Osteoblast (primary cell): Measurements from ENCODE around the gene CC2D1A. TPM values are rescaled to one million over a fixed set of nuclear protein-coding genes. Genes with fewer than 3 reads are reported as not detected.

Experiments
- DNase-seq: peaks from one replicate; pipeline ENCODE4 v3.0.0; 2011; ENCODE audit warnings: low spot score, mixed read lengths; ENCODE audit not compliant: insufficient read length; ENCODE audit errors: missing footprints
- H2AFZ ChIP-seq: 2 replicates; pipeline ENCODE4 v1.6.0; 2011; ENCODE audit warnings: mild to moderate bottlenecking, low read length
- H3K27ac ChIP-seq: 2 replicates; pipeline ENCODE4 v1.5.1; 2011; ENCODE audit warnings: mild to moderate bottlenecking, low read depth, low read length, moderate library complexity
- H3K27me3 ChIP-seq: 2 replicates; pipeline ENCODE4 v1.6.0; 2012; ENCODE audit warnings: mild to moderate bottlenecking, control low read depth, inconsistent platforms, low read length, moderate library complexity; ENCODE audit not compliant: insufficient read depth
- H3K36me3 ChIP-seq: 2 replicates; pipeline ENCODE4 v1.5.1; 2011; ENCODE audit warnings: mild to moderate bottlenecking, low read length, control low read depth, moderate library complexity; ENCODE audit not compliant: insufficient read depth
- H3K4me1 ChIP-seq: 2 replicates; pipeline ENCODE4 v1.5.1; 2011; ENCODE audit warnings: mild to moderate bottlenecking, low read length, control low read depth, moderate library complexity; ENCODE audit not compliant: insufficient read depth
- H3K4me2 ChIP-seq: 2 replicates; pipeline ENCODE4 v1.6.0; 2011; ENCODE audit warnings: mild to moderate bottlenecking, low read length; ENCODE audit not compliant: insufficient read depth
- H3K4me3 ChIP-seq: fragments of 200-600 bp; sonication (generic); 3 replicates; pipeline ENCODE4 v1.5.1; 2012; ENCODE audit warnings: mild to moderate bottlenecking, low read length, inconsistent platforms; ENCODE audit not compliant: insufficient read depth
- H3K79me2 ChIP-seq: 2 replicates; pipeline ENCODE4 v1.6.0; 2012; ENCODE audit warnings: mild to moderate bottlenecking, low read length, control low read depth, inconsistent platforms; ENCODE audit not compliant: insufficient read depth
- H3K9me3 ChIP-seq: 2 replicates; pipeline ENCODE4 v1.5.1; 2011; ENCODE audit warnings: low read depth, low read length, control low read depth
- H4K20me1 ChIP-seq: 2 replicates; pipeline ENCODE4 v1.6.0; 2012; ENCODE audit warnings: mild to moderate bottlenecking, low read length, control low read depth; ENCODE audit not compliant: insufficient read depth
- CTCF ChIP-seq: IDR thresholded peaks from 2 replicates; pipeline ENCODE4 v1.5.1; 2011; ENCODE audit warnings: mild to moderate bottlenecking, low read depth, low read length, moderate library complexity; ENCODE audit errors: extremely low read depth
- small RNA-seq: library from RNA; depleted of rRNA; stranded (forward); fragments of <200 nt; gene quantifications from one replicate; pipeline ENCODE3, GENCODE V24; 2012
- total RNA-seq: library from RNA; depleted of rRNA; stranded (reverse); fragments of >200 nt; gene quantifications from 2 replicates; pipeline ENCODE4 v1.2.3, GENCODE V29; 2012

The CC2D1A gene
- total RNA-seq, 1 donor: 19.2 TPM

DNA sequence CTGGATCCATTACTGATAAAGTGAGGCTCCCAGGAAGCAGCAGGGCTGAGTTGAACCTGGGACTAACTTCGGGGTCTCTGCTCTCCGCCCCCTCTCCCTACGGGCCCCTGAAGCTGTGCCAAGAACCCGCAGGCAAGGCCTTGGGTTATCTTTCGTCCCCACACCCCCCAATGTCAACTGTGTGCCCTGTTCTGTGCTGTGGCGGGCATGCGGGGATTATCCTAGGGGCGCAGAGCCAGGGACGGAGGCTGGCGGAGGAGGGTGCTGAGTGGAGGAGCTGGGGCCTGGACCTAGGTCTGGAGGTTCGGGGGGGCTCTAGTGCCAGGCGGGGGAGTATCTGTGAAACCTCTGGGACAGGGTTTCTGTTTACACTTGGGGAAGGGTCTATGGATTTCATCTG lies 73.7 kb downstream of the CC2D1A start:
- no peaks in the 10 kb centered on the region for H4K20me1 ChIP-seq
- no peaks in the 10 kb centered on the region for H3K27me3 ChIP-seq
- peaks cover 8% of the 10 kb centered on the region for H3K36me3 ChIP-seq
- no peak for TF ChIP-seq CTCF
- no peak for DNase-seq
- no peaks in the 10 kb centered on the region for H3K9me3 ChIP-seq
- H3K27ac ChIP-seq: no peak overlapping the region
- H2AFZ ChIP-seq: no peak overlapping the region
- H3K4me2 ChIP-seq: no peak overlapping the region
- no peaks in the 10 kb centered on the region for H3K79me2 ChIP-seq
- H3K4me3 ChIP-seq: no peak overlapping the region
- H3K4me1 ChIP-seq: no peaks in the 10 kb centered on the region

DNA sequence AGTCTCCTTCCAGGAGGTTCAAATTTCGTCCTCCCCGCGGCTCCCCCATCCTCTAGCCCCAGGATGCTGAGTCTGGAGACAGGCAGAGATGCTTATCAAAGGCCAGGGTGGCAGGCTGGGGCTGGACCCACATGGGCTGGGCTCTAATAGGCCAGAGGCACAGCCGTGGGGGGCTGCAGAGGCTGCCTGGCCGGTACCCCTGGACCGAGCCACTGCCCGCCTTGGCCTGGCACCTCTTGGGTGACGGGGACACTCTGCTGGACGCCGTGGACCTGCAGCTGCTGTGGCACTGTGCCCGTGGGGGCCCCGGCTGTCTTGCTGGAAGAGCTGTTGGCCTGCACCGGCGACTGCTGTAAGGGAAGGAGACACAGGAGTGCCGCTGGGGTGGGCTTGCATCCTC lies 74.3 kb downstream of the CC2D1A start:
- TF ChIP-seq CTCF: no peak
- no peak overlapping the region for H2AFZ ChIP-seq

More for the DNA sequence above, 74.3 kb downstream of the CC2D1A start:
- peaks cover 8% of the 10 kb centered on the region for H3K36me3 ChIP-seq
- no peak overlapping the region for H3K4me2 ChIP-seq
- no peaks in the 10 kb centered on the region for H4K20me1 ChIP-seq
- H3K79me2 ChIP-seq: no peaks in the 10 kb centered on the region
- H3K9me3 ChIP-seq: no peaks in the 10 kb centered on the region
- no peak overlapping the region for H3K4me3 ChIP-seq
- H3K27me3 ChIP-seq: no peaks in the 10 kb centered on the region
- no peak for DNase-seq
- no peak overlapping the region for H3K27ac ChIP-seq
- H3K4me1 ChIP-seq: no peaks in the 10 kb centered on the region

Small RNA genes within 50 kb of the gene (small RNA-seq; reads per million reads assigned to genes)
- 33.4 reads per million, percentile 95 among the genes with 10 or more reads in this experiment for gene MIR181C
- 113 reads per million, percentile 97 among the genes with 10 or more reads in this experiment for gene MIR181D

Other genes starting within 250 kb of the CC2D1A start
- 33.7 and 35.4 TPM in 2 replicates for gene MRI1, start 141.7 kb upstream of the CC2D1A start, total RNA-seq
- gene C19orf53, start 131.7 kb upstream of the CC2D1A start, total RNA-seq: 33.3 and 34.8 TPM in 2 replicates
- 6.8 and 9.0 TPM in 2 replicates for gene ZSWIM4, start 110.8 kb upstream of the CC2D1A start, total RNA-seq
- gene NANOS3, start 29.1 kb upstream of the CC2D1A start, total RNA-seq: 0.59 TPM in 1 of 2 replicates, not detected in the other
- 0.59 and 0.72 TPM in 2 replicates for gene BRME1, start 84 bp upstream of the CC2D1A start, total RNA-seq
- 4.0 and 6.5 TPM in 2 replicates for gene PODNL1, start 32.2 kb downstream of the CC2D1A start, total RNA-seq
- 11.5 and 11.9 TPM in 2 replicates for gene DCAF15, start 46.3 kb downstream of the CC2D1A start, total RNA-seq
- 2.4 and 2.5 TPM in 2 replicates for gene RFX1, start 100.1 kb downstream of the CC2D1A start, total RNA-seq
- gene RLN3, start 121.9 kb downstream of the CC2D1A start, total RNA-seq: not detected in 2 replicates
- gene IL27RA, start 125.6 kb downstream of the CC2D1A start, total RNA-seq: 1.1 and 1.2 TPM in 2 replicates
- gene PALM3, start 155.9 kb downstream of the CC2D1A start, total RNA-seq: not detected in 2 replicates
- gene MISP3, start 166.6 kb downstream of the CC2D1A start, total RNA-seq: 0.59 and 1.1 TPM in 2 replicates
- not detected in 2 replicates for gene C19orf67, start 179.6 kb downstream of the CC2D1A start, total RNA-seq
- gene SAMD1, start 184.6 kb downstream of the CC2D1A start, total RNA-seq: 16.2 and 27.9 TPM in 2 replicates
- 45.6 and 56.3 TPM in 2 replicates for gene PRKACA, start 211.6 kb downstream of the CC2D1A start, total RNA-seq
- gene ASF1B, start 230.4 kb downstream of the CC2D1A start, total RNA-seq: 1.1 and 2.7 TPM in 2 replicates